GM18499 (cell line): Measurements from ENCODE around the gene SMIM27.

ENCODE experiments used
- ATAC-seq: cut with Tn5 transposase; IDR thresholded peaks from one replicate; pipeline ENCODE4 v1.9.1; 2021; ENCODE audit warnings: moderate number of reproducible peaks; ENCODE audit not compliant: insufficient read depth, unreplicated experiment

Gene SMIM27

GRCh38 chr9:32554107-32554506 lies 2.0 kb downstream of the SMIM27 start:
- ATAC-seq = no peak

- no peak for ATAC-seq
Observed at GRCh38 chr9:32554591-32554990, 2.5 kb downstream of the SMIM27 start.

GRCh38 chr9:32558408-32558934 lies 6.3 kb downstream of the SMIM27 start:
- ATAC-seq = no peak

GRCh38 chr9:32565967-32566366 lies 13.8 kb downstream of the SMIM27 start:
- no peak for ATAC-seq

GRCh38 chr9:32566770-32567169 lies 14.6 kb downstream of the SMIM27 start:
- ATAC-seq = no peak

- no peak for ATAC-seq
Observed at GRCh38 chr9:32570262-32570661, 18.1 kb downstream of the SMIM27 start.

- peak; percentile 90 for ATAC-seq
Observed at GRCh38 chr9:32571969-32572899, 20.1 kb downstream of the SMIM27 start.

GRCh38 chr9:32572900-32573523 lies 20.9 kb downstream of the SMIM27 start, which contains the start of gene NDUFB6:
Gene NDUFB6 (minus strand): TSS chr9:32573159. CDS start chr9:32573060, 99 bp downstream.
- ATAC-seq = peak; percentile 74

GRCh38 chr9:32573821-32574220 lies 21.7 kb downstream of the SMIM27 start:
- ATAC-seq = no peak

- no peak for ATAC-seq
Observed at GRCh38 chr9:32574858-32575257, 22.7 kb downstream of the SMIM27 start.

GRCh38 chr9:32577316-32577715 lies 25.2 kb downstream of the SMIM27 start:
- ATAC-seq = no peak

GRCh38 chr9:32578976-32579375 lies 26.8 kb downstream of the SMIM27 start:
- ATAC-seq = no peak

GRCh38 chr9:32579706-32580331 lies 27.7 kb downstream of the SMIM27 start:
- ATAC-seq = no peak

GRCh38 chr9:32580631-32581300 lies 28.6 kb downstream of the SMIM27 start:
- no peak for ATAC-seq

- no peak for ATAC-seq
Observed at GRCh38 chr9:32581512-32582143, 29.5 kb downstream of the SMIM27 start.

GRCh38 chr9:32584784-32585183 lies 32.7 kb downstream of the SMIM27 start:
- no peak for ATAC-seq

- no peak for ATAC-seq
Observed at GRCh38 chr9:32587901-32588300, 35.8 kb downstream of the SMIM27 start.

GRCh38 chr9:32589083-32589723 lies 37.1 kb downstream of the SMIM27 start:
- no peak for ATAC-seq

GRCh38 chr9:32590476-32590875 lies 38.3 kb downstream of the SMIM27 start:
- no peak for ATAC-seq
